Liver (tissue), 3 donors: ENCODE measurements around the gene NOC2L.

Experiments
- FOXA2 ChIP-seq: IDR thresholded peaks from 2 replicates; pipeline ENCODE4 v1.6.1; 2016; ENCODE audit warnings: antibody characterized with exemption
- JUND ChIP-seq, 2 donors: IDR thresholded peaks; 2 replicates each; pipeline ENCODE4 v1.6.1; 2016; ENCODE audit warnings: antibody characterized with exemption in 2 of 2
- NR2F2 ChIP-seq: IDR thresholded peaks from 2 replicates; pipeline ENCODE4 v1.6.1; 2016; ENCODE audit warnings: antibody characterized with exemption
- SP1 ChIP-seq: IDR thresholded peaks from 2 replicates; pipeline ENCODE4 v1.6.1; 2018; ENCODE audit warnings: antibody characterized with exemption, mild to moderate bottlenecking
- TF ChIP-seq, protein P1 (sequence below): fragments of 150-350 bp; IDR thresholded peaks from 2 replicates; pipeline ENCODE4 v1.5.1; 2017; ENCODE audit warnings: improper control_type of control experiment, low read depth, low read length; ENCODE audit not compliant: missing input control
- donor health status: healthy.
- donor health status: healthy.

DNA sequence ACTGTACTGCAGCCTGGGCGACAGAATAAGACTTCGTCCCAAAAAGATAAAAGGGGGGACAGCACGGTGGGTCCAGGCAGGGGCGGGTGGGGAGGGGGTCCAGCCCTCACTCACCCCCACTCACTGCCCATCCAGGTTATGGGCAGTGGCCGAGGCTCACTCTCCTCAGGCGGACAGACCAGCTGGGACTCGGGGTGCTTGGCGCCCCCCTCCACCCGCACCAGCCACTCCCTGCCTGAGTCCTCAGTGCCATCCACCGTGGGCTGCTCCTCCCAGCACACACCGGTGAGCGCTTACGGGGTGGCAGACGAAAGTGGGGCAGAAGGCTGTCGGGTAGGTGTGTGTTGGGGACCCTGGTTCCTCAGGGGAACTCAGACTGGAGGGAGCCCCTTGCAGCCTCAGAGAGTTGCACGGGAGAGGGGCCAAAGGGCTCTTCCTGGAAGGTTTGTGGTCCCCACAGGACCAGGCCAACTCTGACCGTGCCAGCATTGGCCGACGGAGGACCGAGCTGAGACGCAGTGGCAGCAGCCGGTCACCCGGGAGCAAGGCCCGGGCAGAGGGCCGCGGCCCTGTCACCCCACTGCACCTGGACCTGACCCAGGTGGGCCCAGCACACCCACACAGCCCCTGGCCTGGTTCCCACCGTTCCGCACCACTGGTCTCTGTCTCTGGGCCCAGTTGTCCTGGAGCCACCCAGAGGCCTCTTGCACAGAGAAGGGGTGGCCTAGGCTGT is 13.8 kb upstream of the NOC2L start:
- TF ChIP-seq, protein P1, sequence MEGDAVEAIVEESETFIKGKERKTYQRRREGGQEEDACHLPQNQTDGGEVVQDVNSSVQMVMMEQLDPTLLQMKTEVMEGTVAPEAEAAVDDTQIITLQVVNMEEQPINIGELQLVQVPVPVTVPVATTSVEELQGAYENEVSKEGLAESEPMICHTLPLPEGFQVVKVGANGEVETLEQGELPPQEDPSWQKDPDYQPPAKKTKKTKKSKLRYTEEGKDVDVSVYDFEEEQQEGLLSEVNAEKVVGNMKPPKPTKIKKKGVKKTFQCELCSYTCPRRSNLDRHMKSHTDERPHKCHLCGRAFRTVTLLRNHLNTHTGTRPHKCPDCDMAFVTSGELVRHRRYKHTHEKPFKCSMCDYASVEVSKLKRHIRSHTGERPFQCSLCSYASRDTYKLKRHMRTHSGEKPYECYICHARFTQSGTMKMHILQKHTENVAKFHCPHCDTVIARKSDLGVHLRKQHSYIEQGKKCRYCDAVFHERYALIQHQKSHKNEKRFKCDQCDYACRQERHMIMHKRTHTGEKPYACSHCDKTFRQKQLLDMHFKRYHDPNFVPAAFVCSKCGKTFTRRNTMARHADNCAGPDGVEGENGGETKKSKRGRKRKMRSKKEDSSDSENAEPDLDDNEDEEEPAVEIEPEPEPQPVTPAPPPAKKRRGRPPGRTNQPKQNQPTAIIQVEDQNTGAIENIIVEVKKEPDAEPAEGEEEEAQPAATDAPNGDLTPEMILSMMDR: no peak
- no peak for TF ChIP-seq SP1
- no peak for TF ChIP-seq FOXA2
- no peak for TF ChIP-seq JUND (IDR thresholded peaks at IDR 0.05)
- TF ChIP-seq NR2F2: no peak
